Activated naive CD8-positive, alpha-beta T cell (primary cell): ENCODE measurements around the gene APBA2.
A peak's percentile ranks its signal among the peaks of the same experiment; 100 is the strongest.
"Not testable (repeated sequence)": the region's sequence is repeated elsewhere in the genome, so short reads cannot be mapped to it uniquely, and the experiment has no call there.

ENCODE experiments used
- H3K27ac Mint-ChIP-seq: one replicate; pipeline ENCODE4 v1.8.0; 2021; ENCODE audit warnings: mixed read lengths
- H3K27me3 Mint-ChIP-seq: one replicate; pipeline ENCODE4 v1.8.0; 2021; ENCODE audit warnings: mixed read lengths
- H3K36me3 Mint-ChIP-seq: one replicate; pipeline ENCODE4 v1.8.0; 2021; ENCODE audit warnings: mixed read lengths
- H3K4me1 Mint-ChIP-seq: one replicate; pipeline ENCODE4 v1.8.0; 2021; ENCODE audit warnings: low read depth, mixed read lengths
- H3K4me3 Mint-ChIP-seq: one replicate; pipeline ENCODE4 v1.8.0; 2021; ENCODE audit warnings: mild to moderate bottlenecking, mixed read lengths
- H3K9me3 Mint-ChIP-seq: one replicate; pipeline ENCODE4 v1.8.0; 2021; ENCODE audit warnings: low read depth, mixed read lengths

Gene APBA2

DNA sequence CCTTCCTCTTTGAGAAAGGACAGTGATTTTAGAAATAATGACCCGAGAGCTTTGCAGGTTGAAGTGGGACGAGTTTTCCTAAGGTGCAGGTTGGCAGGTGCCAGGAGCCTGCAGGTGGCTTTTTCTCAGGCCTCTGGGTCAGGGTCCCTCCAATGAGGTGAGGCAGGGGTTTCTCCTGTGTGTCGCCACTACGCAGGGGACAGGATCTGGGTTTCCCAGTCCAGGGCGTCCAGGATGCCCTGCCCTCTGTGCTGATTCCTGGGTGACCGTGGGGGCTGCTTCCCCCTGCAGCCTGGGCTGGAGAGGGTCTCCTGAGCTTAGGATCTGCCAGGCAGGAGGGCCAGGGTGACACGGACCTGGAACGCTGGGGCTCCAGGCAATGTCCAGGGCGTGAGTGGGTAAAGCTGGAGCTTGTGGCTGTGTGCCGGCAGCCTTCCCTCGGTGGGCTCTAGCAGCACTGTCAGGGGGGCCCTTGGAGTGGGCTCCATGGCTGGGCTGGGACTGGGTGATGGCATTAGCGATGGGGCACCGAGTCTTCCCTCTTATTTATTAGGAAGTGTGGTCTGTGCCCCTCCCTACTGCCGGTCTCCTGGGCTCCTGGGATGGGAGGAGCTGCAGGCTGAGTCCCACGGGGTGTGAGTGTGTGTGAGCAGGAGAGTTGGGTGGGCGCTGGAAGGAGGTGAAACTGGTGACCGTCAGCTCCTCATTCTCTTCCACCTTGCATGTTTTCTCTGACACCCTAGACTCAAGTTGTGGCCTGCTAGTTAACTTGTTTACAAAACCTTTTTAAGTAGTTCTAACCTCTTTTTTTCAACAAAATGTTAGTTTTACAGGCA, 1.8 kb downstream of the APBA2 start:
- H3K27ac Mint-ChIP-seq, result peak overlapping the region; percentile 84
- H3K4me3 Mint-ChIP-seq, result peak overlapping the region; percentile 88
- peaks cover 57% of the 10 kb centered on the region for H3K4me1 Mint-ChIP-seq
- H3K9me3 Mint-ChIP-seq, result no peaks in the 10 kb centered on the region
- H3K36me3 Mint-ChIP-seq, result no peaks in the 10 kb centered on the region
- no peaks in the 10 kb centered on the region for H3K27me3 Mint-ChIP-seq

DNA sequence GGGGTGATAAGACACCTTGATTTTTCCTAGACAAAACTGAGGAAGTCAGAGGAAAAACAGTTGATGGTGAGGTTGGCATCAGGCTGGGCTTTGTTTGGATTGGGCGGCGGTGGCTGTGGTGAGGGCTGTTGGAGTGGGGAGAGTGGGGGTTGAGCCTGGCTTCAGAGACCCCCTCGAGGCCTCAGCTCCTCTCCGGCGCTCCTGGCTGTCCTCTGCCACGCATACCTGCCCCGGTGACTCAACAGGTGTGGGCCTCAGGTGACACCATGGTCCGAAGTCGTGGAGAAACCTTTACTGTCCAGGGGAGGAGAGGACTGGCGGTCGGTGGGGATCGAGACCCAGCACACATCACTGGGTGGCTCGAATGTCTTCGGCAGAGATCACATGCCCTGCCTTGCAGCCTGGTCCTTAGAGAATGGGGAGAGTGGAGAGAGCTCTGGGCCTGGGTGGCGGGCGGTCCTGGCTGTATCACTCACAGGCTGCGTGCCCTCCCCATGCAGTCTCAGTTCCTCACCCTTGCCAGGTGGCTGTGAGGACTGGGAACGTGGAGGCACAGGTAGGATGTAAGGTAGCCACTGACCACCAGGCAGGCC, 2.6 kb downstream of the APBA2 start:
- peak overlapping the region; percentile 88 for H3K4me3 Mint-ChIP-seq
- peaks cover 65% of the 10 kb centered on the region for H3K4me1 Mint-ChIP-seq
- H3K9me3 Mint-ChIP-seq, result no peaks in the 10 kb centered on the region
- H3K27me3 Mint-ChIP-seq, result no peaks in the 10 kb centered on the region
- H3K27ac Mint-ChIP-seq, result peak overlapping the region; percentile 84
- H3K36me3 Mint-ChIP-seq, result no peaks in the 10 kb centered on the region

DNA sequence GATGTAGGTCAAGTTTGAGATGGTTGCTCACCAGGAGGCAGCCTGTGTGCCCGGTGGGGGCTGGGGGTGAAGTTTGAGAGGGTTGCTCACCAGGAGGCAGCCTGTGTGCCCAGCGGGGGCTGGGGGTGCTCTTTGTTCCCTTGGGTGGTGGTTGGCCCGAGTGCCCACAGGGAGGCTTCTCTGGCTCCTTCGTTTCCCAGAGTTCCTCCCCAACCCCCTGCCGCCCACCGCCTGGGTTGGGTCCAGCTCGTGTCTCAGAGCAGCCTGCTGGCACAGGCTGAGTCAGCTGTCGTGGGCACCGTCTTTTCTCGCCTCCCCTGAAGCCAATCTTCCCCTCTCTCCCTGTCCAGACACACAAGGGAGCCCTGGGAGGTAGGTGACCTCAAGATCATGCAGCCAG, 3.1 kb downstream of the APBA2 start:
- peak overlapping the region; percentile 97 for H3K27ac Mint-ChIP-seq
- H3K9me3 Mint-ChIP-seq, result no peaks in the 10 kb centered on the region
- peak overlapping the region; percentile 88 for H3K4me3 Mint-ChIP-seq
- no peaks in the 10 kb centered on the region for H3K36me3 Mint-ChIP-seq
- H3K27me3 Mint-ChIP-seq, result no peaks in the 10 kb centered on the region
- H3K4me1 Mint-ChIP-seq, result peaks cover 70% of the 10 kb centered on the region

DNA sequence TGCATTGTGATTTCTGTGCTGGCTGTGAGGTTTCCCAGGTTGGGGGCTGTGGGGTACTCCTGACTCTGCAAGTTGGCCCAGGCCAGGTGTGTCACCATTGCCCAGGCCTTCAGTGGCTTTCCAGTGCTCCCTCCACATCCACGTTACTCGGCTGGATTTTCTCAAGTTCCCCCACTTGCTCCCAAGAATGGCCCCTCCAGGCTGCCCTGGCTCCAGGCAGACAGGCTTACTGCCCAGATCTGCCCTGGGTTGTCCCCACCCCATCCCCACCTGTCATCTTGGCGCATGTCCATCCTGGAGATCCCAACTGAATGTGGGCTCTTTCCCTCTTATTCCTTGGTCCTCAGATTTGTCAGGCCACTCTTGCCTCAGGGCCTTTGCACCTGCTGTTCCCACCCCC, 3.6 kb downstream of the APBA2 start:
- Mint-ChIP-seq H3K4me1 (peaks cover 75% of the 10 kb centered on the region), H3K9me3 (no peaks in the 10 kb centered on the region), H3K36me3 (no peaks in the 10 kb centered on the region), H3K4me3 (peak overlapping the region; percentile 68), H3K27me3 (no peaks in the 10 kb centered on the region), H3K27ac (peak overlapping the region; percentile 97)

DNA sequence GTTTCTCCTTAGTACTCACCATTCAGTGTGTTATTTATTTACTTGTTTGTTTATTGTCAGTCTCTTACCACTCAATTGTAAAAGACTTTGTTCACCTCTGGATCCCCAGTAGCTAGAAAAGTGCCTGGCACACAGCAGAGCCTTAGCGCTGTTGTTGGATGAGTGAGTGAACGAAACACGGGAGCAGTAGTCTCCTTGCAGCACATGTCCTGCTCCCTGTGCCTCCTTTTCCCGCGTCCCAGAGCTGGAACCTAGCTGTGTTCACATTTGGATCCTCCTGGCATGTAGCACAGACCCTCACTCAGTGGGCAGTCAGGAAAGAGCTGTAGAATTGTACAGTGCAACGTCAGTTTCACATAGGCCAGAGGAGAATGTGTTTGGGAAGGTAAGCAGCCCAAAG, 4.1 kb downstream of the APBA2 start:
- not testable (repeated sequence) for H3K27me3 Mint-ChIP-seq, H3K36me3 Mint-ChIP-seq, H3K9me3 Mint-ChIP-seq
- peak overlapping the region; percentile 97 for H3K27ac Mint-ChIP-seq
- peaks cover 77% of the 10 kb centered on the region for H3K4me1 Mint-ChIP-seq
- H3K4me3 Mint-ChIP-seq, result peak overlapping the region; percentile 68

DNA sequence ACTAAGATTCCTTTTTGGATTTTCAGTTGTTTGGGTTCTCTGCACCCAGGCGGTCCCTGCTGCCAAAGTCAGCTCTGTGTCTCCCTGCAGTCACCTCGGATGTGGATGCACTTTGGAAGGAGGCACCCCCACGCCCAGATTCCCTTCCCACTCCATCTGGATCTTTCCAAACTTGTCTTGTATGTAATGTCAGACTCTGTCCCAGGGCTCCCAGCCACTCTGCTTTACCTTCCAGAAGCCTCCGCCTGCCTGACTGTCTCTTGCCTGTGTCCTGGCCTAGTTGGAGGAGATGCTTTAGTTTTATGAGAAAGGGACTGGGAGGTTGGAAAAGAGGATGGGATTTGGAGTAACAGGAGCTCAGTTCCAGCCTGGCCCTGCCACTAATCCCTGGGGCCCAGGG, 4.5 kb downstream of the APBA2 start:
- not testable (repeated sequence) for H3K27me3 Mint-ChIP-seq, H3K36me3 Mint-ChIP-seq, H3K9me3 Mint-ChIP-seq
- Mint-ChIP-seq H3K27ac (peak overlapping the region; percentile 97), H3K4me1 (peaks cover 76% of the 10 kb centered on the region), H3K4me3 (peak overlapping the region; percentile 68)

DNA sequence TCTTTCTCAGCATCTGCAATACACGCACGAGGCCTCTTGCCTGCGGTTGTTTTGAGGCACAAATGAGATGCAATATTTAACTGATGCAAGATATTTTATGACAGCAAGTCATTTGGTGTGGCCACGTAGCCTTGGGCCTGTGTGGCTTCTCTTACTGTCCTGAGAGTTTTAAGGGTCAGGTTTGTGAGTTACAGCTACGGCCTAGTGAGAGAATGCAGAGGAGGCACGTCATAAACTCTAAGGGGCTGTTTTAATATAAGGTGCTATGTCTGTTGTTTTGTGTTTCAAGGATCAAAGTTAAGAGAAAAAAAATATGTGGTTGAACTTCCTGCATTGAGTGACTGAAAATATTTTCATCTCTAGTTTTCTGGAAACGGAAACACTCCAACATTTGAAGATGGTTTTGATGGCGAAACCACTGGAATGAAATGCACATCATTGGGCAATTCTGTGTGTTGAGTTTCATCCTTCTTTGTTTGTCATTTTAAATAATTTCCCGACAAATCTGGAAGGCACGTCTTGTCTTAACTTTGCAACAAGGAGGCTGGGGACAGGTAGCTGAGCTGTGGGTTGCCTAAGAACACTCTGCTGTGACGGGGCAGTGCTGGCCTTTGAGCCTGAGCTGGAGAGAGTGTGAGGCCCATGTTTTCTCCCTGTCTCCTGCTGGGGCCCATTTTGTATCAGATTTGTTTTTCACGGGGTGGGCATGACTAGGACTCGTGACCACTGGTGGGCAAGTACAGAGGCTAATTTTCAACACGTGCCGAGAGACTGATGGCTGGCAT, 5.1 kb downstream of the APBA2 start:
- no peaks in the 10 kb centered on the region for H3K9me3 Mint-ChIP-seq
- no peaks in the 10 kb centered on the region for H3K27me3 Mint-ChIP-seq
- peak overlapping the region; percentile 68 for H3K4me3 Mint-ChIP-seq
- peaks cover 82% of the 10 kb centered on the region for H3K4me1 Mint-ChIP-seq
- H3K36me3 Mint-ChIP-seq, result no peaks in the 10 kb centered on the region
- H3K27ac Mint-ChIP-seq, result peak overlapping the region; percentile 97

DNA sequence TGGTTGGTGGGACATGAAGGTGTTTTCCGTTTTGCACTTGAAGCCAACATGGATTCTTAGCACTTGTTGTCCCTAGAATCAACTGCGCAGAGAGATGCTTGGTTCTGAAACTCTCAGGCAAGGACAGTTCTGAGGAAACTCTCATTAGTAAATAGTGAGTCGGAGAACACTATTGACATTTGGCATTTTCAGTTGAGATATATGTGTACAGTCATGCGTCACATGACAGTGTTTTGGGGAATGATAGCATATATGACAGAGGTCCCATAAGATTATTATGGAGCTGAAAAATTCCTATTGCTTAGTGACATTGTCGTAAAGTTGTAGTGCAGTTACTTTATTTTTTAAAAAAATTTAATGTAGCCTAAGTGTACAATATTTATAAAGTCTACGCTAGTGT, 5.8 kb downstream of the APBA2 start:
- Mint-ChIP-seq H3K9me3 (no peaks in the 10 kb centered on the region), H3K4me1 (peaks cover 84% of the 10 kb centered on the region), H3K27ac (peak overlapping the region; percentile 97), H3K27me3 (no peaks in the 10 kb centered on the region), H3K36me3 (no peaks in the 10 kb centered on the region), H3K4me3 (peak overlapping the region; percentile 68)

DNA sequence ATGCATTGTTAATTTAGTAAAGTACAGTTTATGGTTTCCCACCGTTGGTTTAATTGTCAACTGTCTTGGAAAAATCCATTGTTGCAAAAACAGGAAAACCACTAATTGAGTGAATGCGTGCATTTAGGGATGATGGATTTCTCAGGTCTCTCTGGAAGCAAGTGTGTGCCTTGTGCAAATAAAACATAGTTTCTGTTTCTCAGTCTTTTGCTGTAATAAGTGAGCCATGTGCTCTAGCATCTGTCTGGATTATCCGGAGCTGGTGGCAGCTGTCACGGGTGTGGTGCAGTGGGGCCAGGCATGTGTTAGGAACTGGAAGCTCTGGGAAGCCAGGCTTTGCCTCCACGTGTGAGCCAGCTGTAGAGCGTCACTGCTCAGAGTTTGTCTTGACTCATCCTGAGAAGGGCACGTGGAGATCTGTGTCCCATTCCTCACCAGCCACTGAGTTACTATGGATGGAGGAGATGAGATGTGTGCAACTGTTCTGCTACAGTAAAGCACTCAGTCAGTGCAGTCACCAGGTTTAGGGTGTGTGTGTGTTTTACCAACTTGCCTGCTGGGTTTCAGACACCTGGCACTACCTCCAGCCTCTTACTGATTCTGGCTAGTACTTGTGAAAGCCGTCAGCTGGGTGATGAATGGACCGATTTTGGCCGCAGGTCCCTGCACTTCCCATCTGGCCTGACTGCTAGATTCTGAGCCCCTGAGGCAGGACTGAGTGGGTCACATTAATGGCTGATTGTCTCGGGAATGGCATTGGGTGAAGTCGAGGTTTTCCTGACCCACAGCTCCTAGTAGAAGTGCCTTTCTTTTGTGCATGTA, 7.2 kb downstream of the APBA2 start:
- Mint-ChIP-seq H3K4me1 (peaks cover 86% of the 10 kb centered on the region), H3K36me3 (no peaks in the 10 kb centered on the region), H3K4me3 (peak overlapping the region; percentile 4), H3K9me3 (no peaks in the 10 kb centered on the region), H3K27ac (peak overlapping the region; percentile 76), H3K27me3 (no peaks in the 10 kb centered on the region)

DNA sequence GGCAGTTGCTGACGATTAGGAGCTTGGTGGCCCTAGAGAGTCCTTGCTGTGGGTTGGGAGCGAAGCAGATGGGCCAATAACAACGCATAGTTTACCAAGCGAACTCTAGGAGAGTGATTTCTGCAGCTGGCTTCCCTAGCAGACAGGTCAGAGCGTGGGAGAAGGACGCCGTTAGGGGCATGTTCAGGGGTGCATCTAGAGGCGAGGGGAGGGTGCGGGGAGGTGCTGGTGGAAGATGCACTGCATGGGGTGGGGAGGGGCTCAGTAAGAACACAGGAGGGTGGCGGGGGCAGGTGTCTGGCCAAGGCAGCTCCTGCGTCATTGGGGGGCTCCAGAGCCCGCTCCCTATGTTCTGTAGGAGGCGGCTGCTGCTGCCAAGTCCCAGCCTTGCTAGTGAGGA, 8.9 kb downstream of the APBA2 start:
- no peaks in the 10 kb centered on the region for H3K36me3 Mint-ChIP-seq
- H3K27ac Mint-ChIP-seq, result peak overlapping the region; percentile 73
- H3K9me3 Mint-ChIP-seq, result no peaks in the 10 kb centered on the region
- no peak overlapping the region for H3K4me3 Mint-ChIP-seq
- peaks cover 87% of the 10 kb centered on the region for H3K4me1 Mint-ChIP-seq
- no peaks in the 10 kb centered on the region for H3K27me3 Mint-ChIP-seq

DNA sequence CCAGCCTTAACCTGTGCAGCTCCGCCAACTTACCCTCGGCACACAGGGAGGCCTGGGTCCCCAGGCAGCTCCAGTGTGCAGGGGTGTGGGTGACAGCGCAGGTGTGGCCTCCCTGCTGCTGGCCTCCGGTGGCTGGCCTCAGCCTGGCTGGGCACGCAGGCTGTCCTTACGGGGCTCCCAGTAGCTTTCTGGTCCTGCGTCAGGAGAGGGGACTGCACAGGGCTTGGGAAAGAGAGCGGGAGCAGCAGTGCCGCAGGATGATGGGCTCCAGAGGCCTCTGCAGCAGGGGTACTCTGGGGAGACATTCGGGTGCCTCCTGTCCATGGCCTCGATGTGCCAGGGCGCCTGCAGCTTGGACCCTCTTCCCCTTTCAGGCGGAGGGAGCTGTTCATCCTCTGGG, 9.4 kb downstream of the APBA2 start:
- Mint-ChIP-seq H3K9me3 (no peaks in the 10 kb centered on the region), H3K36me3 (no peaks in the 10 kb centered on the region), H3K27me3 (no peaks in the 10 kb centered on the region), H3K27ac (no peak overlapping the region), H3K4me3 (no peak overlapping the region), H3K4me1 (peaks cover 86% of the 10 kb centered on the region)

DNA sequence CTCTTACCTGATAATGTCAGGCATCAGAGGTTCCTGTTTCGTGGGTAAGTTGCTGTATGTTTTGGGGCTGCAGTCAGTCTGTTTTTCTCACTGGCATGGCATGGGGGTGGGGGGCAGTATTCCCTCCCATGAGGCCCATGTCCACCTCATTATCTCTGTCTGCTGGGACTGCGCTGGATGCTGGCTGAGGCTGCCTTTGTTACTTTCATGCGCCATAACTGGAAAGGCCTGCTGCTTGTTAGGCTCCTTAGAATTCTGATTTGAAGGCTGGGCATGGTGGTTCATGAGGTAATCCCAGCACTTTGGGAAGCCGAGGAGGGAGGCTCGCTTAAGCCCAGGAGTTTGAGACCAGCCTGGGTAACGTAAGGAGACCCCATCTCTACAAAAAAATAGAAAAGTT, 9.8 kb downstream of the APBA2 start:
- H3K4me1 Mint-ChIP-seq, result peaks cover 86% of the 10 kb centered on the region
- H3K27ac Mint-ChIP-seq, result peak overlapping the region; percentile 22
- H3K9me3 Mint-ChIP-seq, result no peaks in the 10 kb centered on the region
- H3K36me3 Mint-ChIP-seq, result no peaks in the 10 kb centered on the region
- no peak overlapping the region for H3K4me3 Mint-ChIP-seq
- H3K27me3 Mint-ChIP-seq, result no peaks in the 10 kb centered on the region

DNA sequence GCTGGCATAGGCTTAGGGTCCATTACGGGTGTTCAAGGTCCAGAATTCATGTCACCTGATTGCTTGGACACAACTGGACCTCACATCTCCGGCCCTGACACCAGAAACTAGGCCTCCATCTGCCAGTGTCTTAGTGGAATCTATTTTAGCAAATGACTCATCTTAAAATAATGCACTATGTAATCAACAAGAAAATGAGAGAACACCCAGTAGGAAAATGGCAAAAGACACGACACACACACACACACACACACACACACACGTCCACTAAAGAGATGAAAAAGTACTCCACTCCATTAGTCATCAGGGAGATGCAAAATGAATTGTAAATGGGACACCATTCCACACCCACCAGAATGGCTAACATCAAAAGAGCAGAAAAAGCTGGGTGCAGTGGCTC, 11.2 kb downstream of the APBA2 start:
- Mint-ChIP-seq H3K27me3 (no peaks in the 10 kb centered on the region), H3K4me3 (no peak overlapping the region), H3K36me3 (no peaks in the 10 kb centered on the region), H3K4me1 (peaks cover 82% of the 10 kb centered on the region), H3K9me3 (no peaks in the 10 kb centered on the region), H3K27ac (peak overlapping the region; percentile 76)

DNA sequence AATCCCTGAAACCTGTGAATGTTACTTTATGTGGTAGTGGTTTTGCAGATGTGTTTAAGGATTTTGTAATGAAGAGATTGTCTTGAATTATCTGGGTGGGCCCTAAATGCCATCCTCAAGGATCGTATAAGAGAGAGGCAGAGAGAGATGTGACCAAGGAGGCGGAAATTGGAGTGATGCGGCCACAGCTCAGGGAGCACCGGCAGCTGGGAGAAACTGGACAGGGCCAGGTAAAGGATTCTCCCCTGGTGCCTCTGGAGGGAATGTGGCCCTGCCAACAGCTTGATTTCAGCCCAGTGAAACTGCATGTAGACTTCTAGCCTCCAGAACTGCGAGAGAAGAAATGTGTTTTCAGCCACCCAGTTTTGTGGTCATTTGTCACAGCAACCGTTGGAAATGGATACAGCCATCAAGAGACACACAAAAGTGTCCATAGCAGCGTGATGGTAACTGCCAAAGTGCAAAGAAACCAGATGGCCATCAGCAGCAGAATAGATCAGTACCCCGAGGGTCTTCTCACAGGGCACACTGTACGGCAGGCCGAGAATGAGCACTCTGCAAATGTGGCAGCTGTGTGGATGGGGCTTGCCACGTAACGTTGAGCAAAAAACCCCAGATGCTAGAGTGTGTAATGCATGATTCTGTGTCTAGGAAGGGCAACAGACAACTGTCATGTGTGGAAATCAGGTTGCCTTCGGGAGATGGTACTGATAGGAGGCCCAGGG, 12.2 kb downstream of the APBA2 start:
- H3K4me3 Mint-ChIP-seq, result peak overlapping the region; percentile 38
- peak overlapping the region; percentile 55 for H3K27ac Mint-ChIP-seq
- H3K4me1 Mint-ChIP-seq, result peaks cover 82% of the 10 kb centered on the region
- H3K9me3 Mint-ChIP-seq, result no peaks in the 10 kb centered on the region
- no peaks in the 10 kb centered on the region for H3K27me3 Mint-ChIP-seq
- no peaks in the 10 kb centered on the region for H3K36me3 Mint-ChIP-seq
